ENCODE measurements around the gene VTI1B. TPM values are rescaled to one million over a fixed set of nuclear protein-coding genes. Genes with fewer than 3 reads are reported as not detected.
"Not testable (repeated sequence)": the region's sequence is repeated elsewhere in the genome, so short reads cannot be mapped to it uniquely, and the experiment has no call there.

VTI1B gene
- total and polyA plus RNA-seq, 4 donors: 26.5 to 76.3 (median 28.9) TPM

DNA sequence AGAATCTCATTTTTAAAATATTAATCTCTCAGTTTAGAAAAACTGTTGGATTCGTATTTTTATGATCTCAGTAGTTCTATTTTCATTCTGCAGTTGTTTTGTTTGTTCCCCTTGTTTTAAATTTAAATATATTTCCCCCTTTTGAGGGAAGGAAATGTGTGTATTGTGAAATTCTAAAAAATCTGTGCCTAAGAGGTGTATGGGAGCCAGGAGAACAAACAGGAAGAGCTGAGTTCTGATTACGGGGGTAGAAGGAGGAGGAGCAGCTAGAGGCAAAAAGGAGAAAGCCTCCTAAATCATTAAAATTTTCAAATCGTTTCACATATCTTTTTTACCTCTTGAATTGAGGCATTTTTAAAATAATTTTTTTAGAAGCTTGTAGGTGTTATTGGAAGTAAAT lies 29.6 kb upstream of the VTI1B start:
- H3K4me3 ChIP-seq (ENCODE audit: low read depth in 1 of 3, low read length in 3 of 3): no peak overlapping the region
- TF ChIP-seq, protein P1, sequence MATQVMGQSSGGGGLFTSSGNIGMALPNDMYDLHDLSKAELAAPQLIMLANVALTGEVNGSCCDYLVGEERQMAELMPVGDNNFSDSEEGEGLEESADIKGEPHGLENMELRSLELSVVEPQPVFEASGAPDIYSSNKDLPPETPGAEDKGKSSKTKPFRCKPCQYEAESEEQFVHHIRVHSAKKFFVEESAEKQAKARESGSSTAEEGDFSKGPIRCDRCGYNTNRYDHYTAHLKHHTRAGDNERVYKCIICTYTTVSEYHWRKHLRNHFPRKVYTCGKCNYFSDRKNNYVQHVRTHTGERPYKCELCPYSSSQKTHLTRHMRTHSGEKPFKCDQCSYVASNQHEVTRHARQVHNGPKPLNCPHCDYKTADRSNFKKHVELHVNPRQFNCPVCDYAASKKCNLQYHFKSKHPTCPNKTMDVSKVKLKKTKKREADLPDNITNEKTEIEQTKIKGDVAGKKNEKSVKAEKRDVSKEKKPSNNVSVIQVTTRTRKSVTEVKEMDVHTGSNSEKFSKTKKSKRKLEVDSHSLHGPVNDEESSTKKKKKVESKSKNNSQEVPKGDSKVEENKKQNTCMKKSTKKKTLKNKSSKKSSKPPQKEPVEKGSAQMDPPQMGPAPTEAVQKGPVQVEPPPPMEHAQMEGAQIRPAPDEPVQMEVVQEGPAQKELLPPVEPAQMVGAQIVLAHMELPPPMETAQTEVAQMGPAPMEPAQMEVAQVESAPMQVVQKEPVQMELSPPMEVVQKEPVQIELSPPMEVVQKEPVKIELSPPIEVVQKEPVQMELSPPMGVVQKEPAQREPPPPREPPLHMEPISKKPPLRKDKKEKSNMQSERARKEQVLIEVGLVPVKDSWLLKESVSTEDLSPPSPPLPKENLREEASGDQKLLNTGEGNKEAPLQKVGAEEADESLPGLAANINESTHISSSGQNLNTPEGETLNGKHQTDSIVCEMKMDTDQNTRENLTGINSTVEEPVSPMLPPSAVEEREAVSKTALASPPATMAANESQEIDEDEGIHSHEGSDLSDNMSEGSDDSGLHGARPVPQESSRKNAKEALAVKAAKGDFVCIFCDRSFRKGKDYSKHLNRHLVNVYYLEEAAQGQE (IDR thresholded peaks at IDR 0.05): no peak
- no peak for TF ChIP-seq GABPA (IDR thresholded peaks at IDR 0.05 in 1 of 2, conservative IDR thresholded peaks at IDR 0.05 in 1 of 2)
- TF ChIP-seq HNF4A (conservative IDR thresholded peaks at IDR 0.05): no peak
- TF ChIP-seq RXRA (IDR thresholded peaks at IDR 0.05): no peak
- TF ChIP-seq EGR1 (IDR thresholded peaks at IDR 0.05; ENCODE audit: low read depth in 2 of 2): no peak
- TF ChIP-seq, protein P2, sequence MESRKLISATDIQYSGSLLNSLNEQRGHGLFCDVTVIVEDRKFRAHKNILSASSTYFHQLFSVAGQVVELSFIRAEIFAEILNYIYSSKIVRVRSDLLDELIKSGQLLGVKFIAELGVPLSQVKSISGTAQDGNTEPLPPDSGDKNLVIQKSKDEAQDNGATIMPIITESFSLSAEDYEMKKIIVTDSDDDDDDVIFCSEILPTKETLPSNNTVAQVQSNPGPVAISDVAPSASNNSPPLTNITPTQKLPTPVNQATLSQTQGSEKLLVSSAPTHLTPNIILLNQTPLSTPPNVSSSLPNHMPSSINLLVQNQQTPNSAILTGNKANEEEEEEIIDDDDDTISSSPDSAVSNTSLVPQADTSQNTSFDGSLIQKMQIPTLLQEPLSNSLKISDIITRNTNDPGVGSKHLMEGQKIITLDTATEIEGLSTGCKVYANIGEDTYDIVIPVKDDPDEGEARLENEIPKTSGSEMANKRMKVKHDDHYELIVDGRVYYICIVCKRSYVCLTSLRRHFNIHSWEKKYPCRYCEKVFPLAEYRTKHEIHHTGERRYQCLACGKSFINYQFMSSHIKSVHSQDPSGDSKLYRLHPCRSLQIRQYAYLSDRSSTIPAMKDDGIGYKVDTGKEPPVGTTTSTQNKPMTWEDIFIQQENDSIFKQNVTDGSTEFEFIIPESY (IDR thresholded peaks at IDR 0.05): no peak
- no peak for TF ChIP-seq YY1 (IDR thresholded peaks at IDR 0.05)
- H3K4me1 ChIP-seq (ENCODE audit: control insufficient read depth in 4 of 4, insufficient read depth in 4 of 4, low read length in 3 of 4): peaks cover 0 to 12% (median 8%) of the 10 kb centered on the region in 4 donors
- no peaks in the 10 kb centered on the region for H3K9me3 ChIP-seq (ENCODE audit: control insufficient read depth in 4 of 4, low read length in 3 of 4)
- WGBS: 22% methylated on average over 3 of the region's 3 CpGs
- DNase-seq (ENCODE audit: low spot score): no peak
- no peaks in the 10 kb centered on the region for H3K27me3 ChIP-seq (ENCODE audit: control insufficient read depth in 4 of 4, insufficient read depth in 4 of 4, low read length in 3 of 4)
- no peak overlapping the region for H3K27ac ChIP-seq (ENCODE audit: low read depth in 1 of 2, low read length in 2 of 2)
- peak overlapping the region in 1 of 2 donors; percentile 42 for H3K9ac ChIP-seq (ENCODE audit: low read depth in 1 of 2, low read length in 2 of 2)
- H3K36me3 ChIP-seq (ENCODE audit: control insufficient read depth in 4 of 4, insufficient read depth in 3 of 4, low read depth in 1 of 4, low read length in 3 of 4): no peaks in the 10 kb centered on the region

DNA sequence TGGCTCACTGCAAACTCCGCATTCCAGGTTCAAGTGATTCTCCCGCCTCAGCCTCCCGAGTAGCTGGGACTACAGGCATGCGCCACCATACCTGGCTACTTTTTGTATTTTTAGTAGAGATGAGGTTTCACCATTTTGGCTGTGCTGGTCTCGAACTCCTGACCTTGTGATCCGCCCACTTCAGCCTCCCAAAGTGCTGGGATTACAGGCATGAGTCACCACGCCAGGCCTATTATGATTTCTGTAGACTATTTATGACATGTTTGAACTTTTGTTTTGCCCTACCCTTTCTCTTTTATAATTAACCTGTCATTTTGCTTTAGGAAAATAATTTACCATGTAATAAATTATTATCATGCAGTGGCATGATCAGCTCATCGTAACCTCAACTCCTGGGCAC lies 27.1 kb upstream of the VTI1B start, which contains the start of gene RDH12:
RDH12 (plus strand) TSS at position 395 of the 400 bp plus-strand sequence. CDS start 20,757 bp downstream, outside the sequence.
- not testable (repeated sequence) for H3K27ac ChIP-seq (ENCODE audit: low read depth in 1 of 2, low read length in 2 of 2)
- WGBS: 91% methylated on average over 8 of the region's 8 CpGs

DNA sequence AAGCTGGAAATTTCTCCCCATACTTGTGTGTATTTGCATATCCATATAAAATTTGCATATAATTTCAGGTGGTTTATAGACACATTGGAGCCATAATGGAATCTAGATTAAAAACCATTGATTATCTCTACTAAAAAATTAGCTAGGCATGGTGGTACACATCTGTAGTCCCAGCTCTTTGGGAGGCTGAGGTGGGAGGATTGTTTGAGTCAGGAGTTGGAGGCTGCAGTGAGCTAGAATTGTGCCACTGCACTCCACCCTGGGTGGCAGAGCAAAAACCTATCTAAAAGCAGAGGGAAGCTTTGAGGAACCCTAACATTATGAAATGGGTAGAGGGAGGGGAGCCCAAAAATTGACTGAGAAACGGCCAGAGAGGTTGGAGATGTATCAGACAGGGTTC lies 23.7 kb upstream of the VTI1B start:
- no peak for DNase-seq (ENCODE audit: low spot score)
- no peaks in the 10 kb centered on the region for H3K36me3 ChIP-seq (ENCODE audit: control insufficient read depth in 4 of 4, insufficient read depth in 3 of 4, low read depth in 1 of 4, low read length in 3 of 4)
- no peak overlapping the region for H3K27ac ChIP-seq (ENCODE audit: low read depth in 1 of 2, low read length in 2 of 2)
- no peaks in the 10 kb centered on the region for H3K27me3 ChIP-seq (ENCODE audit: control insufficient read depth in 4 of 4, insufficient read depth in 4 of 4, low read length in 3 of 4)
- 13% methylated on average over 1 of the region's 1 CpG for WGBS
- H3K9me3 ChIP-seq (ENCODE audit: control insufficient read depth in 4 of 4, low read length in 3 of 4): no peaks in the 10 kb centered on the region
- no peak overlapping the region for H3K4me3 ChIP-seq (ENCODE audit: low read depth in 1 of 3, low read length in 3 of 3)
- H3K9ac ChIP-seq (ENCODE audit: low read depth in 1 of 2, low read length in 2 of 2): peak overlapping the region in 1 of 2 donors; percentile 39
- H3K4me1 ChIP-seq (ENCODE audit: control insufficient read depth in 4 of 4, insufficient read depth in 4 of 4, low read length in 3 of 4): peaks cover 0 to 34% (median 4%) of the 10 kb centered on the region in 4 donors
- TF ChIP-seq GABPA (IDR thresholded peaks at IDR 0.05 in 1 of 2, conservative IDR thresholded peaks at IDR 0.05 in 1 of 2): no peak
- no peak for TF ChIP-seq SP1 (IDR thresholded peaks at IDR 0.05)
- TF ChIP-seq RAD21 (IDR thresholded peaks at IDR 0.05): no peak
- TF ChIP-seq, protein P3, sequence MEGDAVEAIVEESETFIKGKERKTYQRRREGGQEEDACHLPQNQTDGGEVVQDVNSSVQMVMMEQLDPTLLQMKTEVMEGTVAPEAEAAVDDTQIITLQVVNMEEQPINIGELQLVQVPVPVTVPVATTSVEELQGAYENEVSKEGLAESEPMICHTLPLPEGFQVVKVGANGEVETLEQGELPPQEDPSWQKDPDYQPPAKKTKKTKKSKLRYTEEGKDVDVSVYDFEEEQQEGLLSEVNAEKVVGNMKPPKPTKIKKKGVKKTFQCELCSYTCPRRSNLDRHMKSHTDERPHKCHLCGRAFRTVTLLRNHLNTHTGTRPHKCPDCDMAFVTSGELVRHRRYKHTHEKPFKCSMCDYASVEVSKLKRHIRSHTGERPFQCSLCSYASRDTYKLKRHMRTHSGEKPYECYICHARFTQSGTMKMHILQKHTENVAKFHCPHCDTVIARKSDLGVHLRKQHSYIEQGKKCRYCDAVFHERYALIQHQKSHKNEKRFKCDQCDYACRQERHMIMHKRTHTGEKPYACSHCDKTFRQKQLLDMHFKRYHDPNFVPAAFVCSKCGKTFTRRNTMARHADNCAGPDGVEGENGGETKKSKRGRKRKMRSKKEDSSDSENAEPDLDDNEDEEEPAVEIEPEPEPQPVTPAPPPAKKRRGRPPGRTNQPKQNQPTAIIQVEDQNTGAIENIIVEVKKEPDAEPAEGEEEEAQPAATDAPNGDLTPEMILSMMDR (IDR thresholded peaks at IDR 0.05; ENCODE audit: low read depth, low read length, missing input control): no peak
- no peak for TF ChIP-seq RXRA (IDR thresholded peaks at IDR 0.05)
- no peak for TF ChIP-seq JUND (IDR thresholded peaks at IDR 0.05)
- TF ChIP-seq, protein P2 (IDR thresholded peaks at IDR 0.05): no peak
- TF ChIP-seq, protein P4, sequence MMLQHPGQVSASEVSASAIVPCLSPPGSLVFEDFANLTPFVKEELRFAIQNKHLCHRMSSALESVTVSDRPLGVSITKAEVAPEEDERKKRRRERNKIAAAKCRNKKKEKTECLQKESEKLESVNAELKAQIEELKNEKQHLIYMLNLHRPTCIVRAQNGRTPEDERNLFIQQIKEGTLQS (IDR thresholded peaks at IDR 0.05): no peak
- TF ChIP-seq FOXA1 (IDR thresholded peaks at IDR 0.05): no peak
- TF ChIP-seq EGR1 (IDR thresholded peaks at IDR 0.05; ENCODE audit: low read depth in 2 of 2): no peak
- no peak for TF ChIP-seq FOXA2 (IDR thresholded peaks at IDR 0.05)

More for the DNA sequence above, 27.1 kb upstream of the VTI1B start, which contains the start of gene RDH12:
- H3K4me3 ChIP-seq (ENCODE audit: low read depth in 1 of 3, low read length in 3 of 3); H3K36me3 ChIP-seq (ENCODE audit: control insufficient read depth in 4 of 4, insufficient read depth in 3 of 4, low read depth in 1 of 4, low read length in 3 of 4); H3K9ac ChIP-seq (ENCODE audit: low read depth in 1 of 2, low read length in 2 of 2); H3K9me3 ChIP-seq (ENCODE audit: control insufficient read depth in 4 of 4, low read length in 3 of 4); DNase-seq (ENCODE audit: low spot score); H3K27me3 ChIP-seq (ENCODE audit: control insufficient read depth in 4 of 4, insufficient read depth in 4 of 4, low read length in 3 of 4): not testable (repeated sequence)
- H3K4me1 ChIP-seq (ENCODE audit: control insufficient read depth in 4 of 4, insufficient read depth in 4 of 4, low read length in 3 of 4): peaks cover 0 to 23% (median 11%) of the 10 kb centered on the region in 4 donors
